Endothelial cell of umbilical vein (primary cell): ENCODE measurements around the gene FIGLA. TPM values are rescaled to one million over a fixed set of nuclear protein-coding genes. Genes with fewer than 3 reads are reported as not detected.
A peak's percentile ranks its signal among the peaks of the same experiment; 100 is the strongest.

ENCODE experiments used
- BruUV-seq: library from RNA; stranded (reverse); fragments of 400-500 nt; replicated peaks from 2 replicates; lab custom pipeline; 2021; lab: Mats Ljungman, UMichigan
- CTCF ChIA-PET: fragments of 300-600, 350-600 bp; sonication (Branson Sonifier 250); formaldehyde crosslinking; loops from one replicate; lab custom pipeline; 2021; ENCODE audit warnings: antibody characterized with exemption, inconsistent platforms; lab: Charles Lee
- POLR2A ChIA-PET: fragments of 300-600, 350-600 bp; sonication (Branson Sonifier 250); formaldehyde crosslinking; loops from one replicate; lab custom pipeline; 2021; ENCODE audit warnings: antibody characterized with exemption, inconsistent platforms; lab: Charles Lee
- DNase-seq: peaks from one replicate; pipeline ENCODE4 v3.0.0-alpha.2; 2011; ENCODE audit warnings: low read depth, low spot score
- FAIRE-seq: peaks from 2 replicates; lab custom pipeline; 2011; peaks lifted over from hg19 to GRCh38; lab: Jason Lieb, UNC
- H2AFZ ChIP-seq: 2 replicates; pipeline ENCODE4 v1.6.0; 2012; ENCODE audit warnings: low read depth, low read length, control low read depth, inconsistent platforms
- H3K27ac ChIP-seq: 2 replicates; pipeline ENCODE4 v1.5.1; 2011; ENCODE audit warnings: low read depth, mild to moderate bottlenecking, control low read depth, low read length, moderate library complexity; ENCODE audit not compliant: insufficient read depth
- H3K27me3 ChIP-seq, 2 experiments: 2 replicates each; pipeline versions ENCODE4 v1.6.0 to v1.6.1; 2011; ENCODE audit warnings: low read length in 2 of 2, mixed read lengths in 1 of 2; ENCODE audit not compliant: control insufficient read depth in 2 of 2, insufficient read depth in 2 of 2
- H3K36me3 ChIP-seq, 2 experiments: 2 replicates in 1 of 2; 3 replicates in 1 of 2; pipeline ENCODE4 v1.5.1; 2011; ENCODE audit warnings: low read length in 2 of 2, mild to moderate bottlenecking in 1 of 2, moderate library complexity in 1 of 2; ENCODE audit not compliant: control insufficient read depth in 2 of 2, insufficient read depth in 2 of 2; ENCODE audit errors: extremely low read depth in 1 of 2
- H3K4me1 ChIP-seq: 3 replicates; pipeline ENCODE4 v1.5.1; 2011; ENCODE audit warnings: mild to moderate bottlenecking, low read length; ENCODE audit not compliant: control insufficient read depth, insufficient read depth; ENCODE audit errors: extremely low read depth
- H3K4me2 ChIP-seq: 2 replicates; pipeline ENCODE4 v1.6.1; 2011; ENCODE audit warnings: low read length, control low read depth, mixed read lengths; ENCODE audit not compliant: insufficient read depth
- H3K4me3 ChIP-seq, 3 experiments: fragments of 200-600 bp in 1 of 3; sonication (generic), shearing (Covaris generic) in 1 of 3; replicated peaks in 1 of 3; 2 replicates each; pipeline ENCODE4 v1.5.1; 2011 to 2016; ENCODE audit warnings: control low read depth in 3 of 3, low read length in 3 of 3, mild to moderate bottlenecking in 2 of 3, inconsistent platforms in 1 of 3, low read depth in 1 of 3, moderate library complexity in 1 of 3; ENCODE audit not compliant: insufficient read depth in 1 of 3
- H3K79me2 ChIP-seq: 2 replicates; pipeline ENCODE4 v1.6.0; 2012; ENCODE audit warnings: low read length, inconsistent platforms; ENCODE audit not compliant: control insufficient read depth, insufficient read depth
- H3K9ac ChIP-seq: replicated peaks from 2 replicates; pipeline ENCODE3; 2011; ENCODE audit warnings: low read length, control low read depth; ENCODE audit not compliant: insufficient read depth; ENCODE audit errors: extremely low read depth
- H3K9me1 ChIP-seq: replicated peaks from 3 replicates; pipeline ENCODE4 v1.6.0; 2011; ENCODE audit warnings: mild to moderate bottlenecking, low read length; ENCODE audit not compliant: control insufficient read depth, insufficient read depth; ENCODE audit errors: extremely low read depth
- H3K9me3 ChIP-seq: replicated peaks from 2 replicates; pipeline ENCODE4 v1.5.1; 2012; ENCODE audit warnings: low read length, inconsistent platforms; ENCODE audit not compliant: control insufficient read depth, insufficient read depth
- H4K20me1 ChIP-seq: replicated peaks from 2 replicates; pipeline ENCODE3; 2011; ENCODE audit warnings: mild to moderate bottlenecking, low read length; ENCODE audit not compliant: control insufficient read depth, insufficient read depth; ENCODE audit errors: extremely low read depth
- EZH2 ChIP-seq: IDR thresholded peaks from 2 replicates; pipeline ENCODE4 v1.6.1; 2012; ENCODE audit warnings: borderline replicate concordance, low read depth, mild to moderate bottlenecking, moderate library complexity, low read length, inconsistent platforms; ENCODE audit not compliant: severe bottlenecking
- FOS ChIP-seq: IDR thresholded peaks from 2 replicates; pipeline ENCODE4 v1.6.1; 2011; ENCODE audit warnings: mild to moderate bottlenecking, low read length, moderate library complexity, borderline replicate concordance; ENCODE audit not compliant: insufficient read depth
- GATA2 ChIP-seq: IDR thresholded peaks from 2 replicates; pipeline ENCODE4 v1.7.0; 2011; ENCODE audit warnings: low read depth, mild to moderate bottlenecking, moderate library complexity, mixed read lengths, low read length; ENCODE audit not compliant: insufficient read length, insufficient read depth
- JUN ChIP-seq: IDR thresholded peaks from 2 replicates; pipeline ENCODE4 v1.6.1; 2011; ENCODE audit warnings: borderline replicate concordance, low read depth; ENCODE audit not compliant: insufficient read length, insufficient read depth
- MYC ChIP-seq: IDR thresholded peaks from one replicate; pipeline ENCODE4 v1.6.1; 2011; ENCODE audit warnings: mild to moderate bottlenecking, low read depth, low read length
- POLR2A ChIP-seq: IDR thresholded peaks from 2 replicates; pipeline ENCODE4 v1.6.1; 2012; ENCODE audit warnings: low read depth, mild to moderate bottlenecking, control low read depth, low read length
- POLR2AphosphoS5 ChIP-seq: IDR thresholded peaks from 2 replicates; pipeline ENCODE4 v1.6.1; 2012; ENCODE audit warnings: low read depth, mild to moderate bottlenecking, control low read depth, low read length, moderate library complexity; ENCODE audit not compliant: insufficient read depth
- dilution Hi-C: fragments of 300-500 bp; cut with MboI; formaldehyde crosslinking; loops from one replicate; pipeline ENCODE4 v1.15.0; 2019; ENCODE audit warnings: low sequenced_read_pairs; ENCODE audit not compliant: extremely low pct_ligation_motif_present
- intact Hi-C: fragments of 100-400 bp; cut with micrococcal nuclease; formaldehyde crosslinking; loops from one replicate; pipeline ENCODE4 v1.10.0; 2022
- polyA plus RNA-seq, 4 experiments: library from polyadenylated mRNA; depleted of rRNA in 3 of 4; stranded (reverse) in 3 of 4; unstranded in 1 of 4; fragments of >200 nt; gene quantifications; 2 replicates each; pipeline versions ENCODE4 v1.2.1 to v1.2.3, GENCODE V29; 2011 to 2012; ENCODE audit warnings: missing spikeins in 1 of 4
- total RNA-seq: library from RNA; stranded (reverse); gene quantifications from 2 replicates; pipeline ENCODE4 v1.2.3, GENCODE V29; 2021
- TF ChIP-seq, protein P1 (sequence below): IDR thresholded peaks from 2 replicates; pipeline ENCODE4 v1.6.1; 2011; ENCODE audit not compliant: insufficient read depth, insufficient read length
- TF ChIP-seq, protein P2 (sequence below), 2 donors: IDR thresholded peaks; 1 replicate in 1 of 2; 2 replicates in 1 of 2; pipeline ENCODE4 v1.5.1; 2011; ENCODE audit warnings: low read length in 2 of 2, mild to moderate bottlenecking in 2 of 2, moderate library complexity in 2 of 2, control low read depth in 1 of 2, inconsistent platforms in 1 of 2, low read depth in 1 of 2; ENCODE audit not compliant: insufficient read depth in 1 of 2; ENCODE audit errors: extremely low read depth in 1 of 2

FIGLA gene
- total and polyA plus RNA-seq, 2 donors (not counting 3 experiments of a cell fraction or from before 2014, with no cell fraction given), result not detected

DNA sequence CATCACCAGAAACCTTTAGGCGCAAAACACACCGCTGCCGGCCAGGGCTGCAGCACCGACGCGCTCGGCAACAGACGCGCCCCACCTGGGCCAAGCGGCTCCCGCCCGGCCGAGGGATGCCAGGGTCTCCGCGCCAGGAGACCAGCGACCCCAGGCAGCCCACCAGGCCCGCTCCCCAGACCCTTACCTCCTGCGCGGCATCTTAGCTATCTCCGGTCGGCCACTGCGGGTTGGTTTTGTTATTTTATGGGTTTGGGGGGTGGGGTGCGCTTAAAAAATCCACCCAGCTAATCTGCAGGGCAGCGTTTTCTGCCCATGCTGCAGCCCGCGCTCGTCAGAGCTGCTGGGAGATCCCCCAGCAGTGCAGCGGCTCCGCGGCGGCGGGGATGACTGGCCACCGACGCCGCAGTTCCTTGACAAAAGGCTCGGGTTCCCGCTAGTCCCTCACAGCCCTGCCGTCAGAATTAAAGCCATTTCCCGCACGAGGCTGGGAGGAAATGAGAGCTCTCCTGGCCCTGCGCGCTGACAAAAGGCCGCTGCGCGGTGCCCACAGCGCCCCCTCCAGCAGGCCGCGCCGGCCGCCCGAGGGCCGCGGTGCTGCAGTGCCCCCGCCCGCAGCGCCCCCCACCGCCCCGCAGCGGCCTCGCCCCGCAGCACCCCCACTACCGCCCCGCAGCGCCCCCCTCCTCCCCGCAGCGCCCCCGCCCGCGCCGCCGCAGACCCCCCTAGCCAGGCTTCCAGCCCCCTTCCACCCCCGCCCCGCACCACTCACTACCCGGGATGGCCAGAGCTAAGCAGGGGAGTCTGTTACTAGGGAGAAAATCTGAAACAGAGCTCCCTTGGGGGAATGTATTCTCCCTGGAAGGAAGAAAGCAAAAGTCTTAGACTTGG lies 22.5 kb downstream of the FIGLA start, which contains the start of gene ADD2:
Gene ADD2 (minus strand): TSS at position 502 of the 891 bp plus-strand sequence. CDS start 61,792 bp downstream, outside the sequence.
- ChIA-PET POLR2A (no interaction called here), CTCF (interaction anchor here (0.6 to 1.3 kb wide), 5 partner anchors 9 to 438 kb away, joined by 3 to 5 read pairs (median 3); no protein-coding TSS in a partner anchor)
- Histone ChIP-seq H3K9me3 (no peaks in the 10 kb centered on the region), H3K79me2 (no peaks in the 10 kb centered on the region), H3K27ac (no peak within 1 kb of the TSS), H3K4me1 (peaks cover 3% of the 10 kb centered on the region), H3K4me2 (no peak within 1 kb of the TSS), H3K36me3 (no peaks in the 10 kb centered on the region), H3K4me3 (no peak within 1 kb of the TSS), H3K27me3 (peaks cover 55 to 63% of the 10 kb centered on the region in 2 experiments), H3K9me1 (no peaks in the 10 kb centered on the region), H2AFZ (peak within 1 kb of the TSS; percentile 19), H3K9ac (no peak within 1 kb of the TSS), H4K20me1 (no peaks in the 10 kb centered on the region)
- intact Hi-C loops, result no loop called here
- no TSS peak for BruUV-seq
- no peak for TF ChIP-seq MYC
- no peak for TF ChIP-seq JUN
- TF ChIP-seq, protein P1, sequence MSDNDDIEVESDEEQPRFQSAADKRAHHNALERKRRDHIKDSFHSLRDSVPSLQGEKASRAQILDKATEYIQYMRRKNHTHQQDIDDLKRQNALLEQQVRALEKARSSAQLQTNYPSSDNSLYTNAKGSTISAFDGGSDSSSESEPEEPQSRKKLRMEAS, result no peak
- TF ChIP-seq POLR2AphosphoS5, result no peak
- no peak for TF ChIP-seq POLR2A
- TF ChIP-seq, protein P2, sequence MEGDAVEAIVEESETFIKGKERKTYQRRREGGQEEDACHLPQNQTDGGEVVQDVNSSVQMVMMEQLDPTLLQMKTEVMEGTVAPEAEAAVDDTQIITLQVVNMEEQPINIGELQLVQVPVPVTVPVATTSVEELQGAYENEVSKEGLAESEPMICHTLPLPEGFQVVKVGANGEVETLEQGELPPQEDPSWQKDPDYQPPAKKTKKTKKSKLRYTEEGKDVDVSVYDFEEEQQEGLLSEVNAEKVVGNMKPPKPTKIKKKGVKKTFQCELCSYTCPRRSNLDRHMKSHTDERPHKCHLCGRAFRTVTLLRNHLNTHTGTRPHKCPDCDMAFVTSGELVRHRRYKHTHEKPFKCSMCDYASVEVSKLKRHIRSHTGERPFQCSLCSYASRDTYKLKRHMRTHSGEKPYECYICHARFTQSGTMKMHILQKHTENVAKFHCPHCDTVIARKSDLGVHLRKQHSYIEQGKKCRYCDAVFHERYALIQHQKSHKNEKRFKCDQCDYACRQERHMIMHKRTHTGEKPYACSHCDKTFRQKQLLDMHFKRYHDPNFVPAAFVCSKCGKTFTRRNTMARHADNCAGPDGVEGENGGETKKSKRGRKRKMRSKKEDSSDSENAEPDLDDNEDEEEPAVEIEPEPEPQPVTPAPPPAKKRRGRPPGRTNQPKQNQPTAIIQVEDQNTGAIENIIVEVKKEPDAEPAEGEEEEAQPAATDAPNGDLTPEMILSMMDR (IDR thresholded peaks at IDR 0.05; ENCODE audit: extremely low read depth in 1 of 2, insufficient read depth in 1 of 2, low read depth in 1 of 2, low read length in 2 of 2), result peak; percentile 12 to 30
- TF ChIP-seq GATA2, result no peak
- no peak for TF ChIP-seq FOS
- peak; percentile 94 for TF ChIP-seq EZH2
- dilution Hi-C loops, result no loop called here
- no peak for FAIRE-seq
- DNase-seq, result peak; percentile 21
